Hematopoietic multipotent progenitor cell (in vitro differentiated cells): ENCODE measurements around the gene ZNF853. TPM values are rescaled to one million over a fixed set of nuclear protein-coding genes. Genes with fewer than 3 reads are reported as not detected.
A peak's percentile ranks its signal among the peaks of the same experiment; 100 is the strongest.
"Not testable (repeated sequence)": the region's sequence is repeated elsewhere in the genome, so short reads cannot be mapped to it uniquely, and the experiment has no call there.

Experiments used
- DNase-seq, 3 donors: peaks; one replicate each; pipeline ENCODE4 v3.0.0-alpha.2; 2011 to 2015; ENCODE audit warnings: low read depth in 2 of 3, low spot score in 2 of 3
- total RNA-seq: library from RNA; depleted of rRNA; stranded (reverse); fragments of >200 nt; gene quantifications from one replicate; pipeline ENCODE4 v1.2.3, GENCODE V29; 2012

ZNF853 gene
- total RNA-seq, 1 donor: 13.2 TPM

GRCh38 chr7:6650521-6651011 is 35.2 kb downstream of the ZNF853 start:
- no peak for DNase-seq

GRCh38 chr7:6651851-6652445 is 36.5 kb downstream of the ZNF853 start:
- no peak for DNase-seq

- DNase-seq: no peak
Measured at GRCh38 chr7:6652446-6653011, 37.1 kb downstream of the ZNF853 start.

- no peak for DNase-seq
Measured at GRCh38 chr7:6653071-6654003, 37.9 kb downstream of the ZNF853 start.

- no peak for DNase-seq
Measured at GRCh38 chr7:6654113-6654841, 38.9 kb downstream of the ZNF853 start.

DNA sequence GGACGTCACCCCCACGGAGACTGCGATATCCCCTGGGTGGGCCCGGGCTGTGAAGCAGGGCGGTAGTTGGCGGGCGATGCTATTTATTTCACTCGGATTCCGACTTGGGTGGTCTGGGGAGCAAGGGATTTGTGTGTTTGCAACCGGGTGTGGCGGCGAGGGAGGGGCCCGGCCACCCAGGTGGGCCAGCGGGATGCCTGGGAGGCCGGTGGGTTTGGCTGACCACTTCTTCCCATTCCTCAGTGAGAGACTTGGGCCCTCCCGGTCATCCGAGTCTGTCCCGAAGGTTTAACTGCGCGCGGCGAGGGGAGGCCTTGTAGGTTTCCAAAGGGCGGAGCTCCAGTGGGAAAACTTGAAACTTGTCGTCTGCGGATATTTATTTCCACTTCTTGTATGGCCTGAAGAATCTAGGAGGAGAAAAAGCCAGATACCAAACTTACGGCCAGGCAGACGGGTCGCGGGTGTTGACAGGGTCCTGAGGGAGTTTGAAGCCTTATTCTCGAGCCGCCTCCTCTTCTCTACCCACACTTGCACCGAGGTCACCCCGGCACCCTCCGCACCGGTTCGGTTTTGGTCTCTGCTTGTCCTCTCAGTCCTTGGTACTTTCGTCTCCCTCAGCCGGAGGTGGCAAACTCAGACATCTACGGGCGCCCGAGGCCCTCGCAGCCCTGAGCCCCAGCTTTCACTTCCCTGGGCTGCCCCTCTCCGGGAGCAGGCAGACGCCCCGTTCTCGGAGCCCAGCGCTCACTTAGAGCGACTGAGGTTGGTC is 39.6 kb downstream of the ZNF853 start:
- no peak for DNase-seq

- DNase-seq: no peak
Measured at GRCh38 chr7:6655636-6656385, 40.4 kb downstream of the ZNF853 start.

GRCh38 chr7:6656413-6656812 is 41.0 kb downstream of the ZNF853 start:
- no peak for DNase-seq

- peak in 1 of 3 donors; percentile 10 for DNase-seq
Measured at GRCh38 chr7:6658618-6659345, 43.4 kb downstream of the ZNF853 start.

DNA sequence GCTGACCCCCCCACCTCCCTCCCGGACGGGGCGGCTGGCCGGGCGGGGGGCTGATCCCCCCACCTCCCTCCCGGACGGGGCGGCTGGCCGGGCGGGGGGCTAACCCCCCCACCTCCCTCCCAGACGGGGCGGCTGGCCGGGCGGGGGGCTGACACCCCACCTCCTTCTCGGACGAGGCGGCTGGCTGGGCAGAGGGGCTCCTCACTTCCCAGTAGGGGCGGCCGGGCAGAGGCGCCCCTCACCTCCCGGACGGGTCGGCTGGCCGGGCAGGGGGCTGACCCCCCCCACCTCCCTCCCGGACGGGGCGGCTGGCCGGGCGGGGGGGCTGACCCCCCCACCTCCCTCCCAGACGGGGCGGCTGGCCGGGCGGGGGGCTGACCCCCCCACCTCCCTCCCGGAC is 55.4 kb downstream of the ZNF853 start:
- not testable (repeated sequence) for DNase-seq

Other genes starting within 250 kb of the ZNF853 start
- 37.2 TPM for gene RAC1, start 241.1 kb upstream of the ZNF853 start, total RNA-seq
- 55.2 TPM for gene DAGLB, start 167.7 kb upstream of the ZNF853 start, total RNA-seq
- 28.3 TPM for gene KDELR2, start 131.5 kb upstream of the ZNF853 start, total RNA-seq
- 3.2 TPM for gene GRID2IP, start 64.1 kb upstream of the ZNF853 start, total RNA-seq
- gene ZDHHC4, start 38.2 kb upstream of the ZNF853 start, total RNA-seq: 77.8 TPM
- gene INTS15, start 25.6 kb upstream of the ZNF853 start, total RNA-seq: 22.9 TPM
- gene ZNF316, start 21.7 kb downstream of the ZNF853 start, total RNA-seq: 22.1 TPM
- gene ZNF12, start 91.3 kb downstream of the ZNF853 start, total RNA-seq: 12.4 TPM
- under 0.01 TPM for gene RSPH10B2, start 138.5 kb downstream of the ZNF853 start, total RNA-seq
- gene CCZ1B, start 210.7 kb downstream of the ZNF853 start, total RNA-seq: 15.1 TPM